ENCODE measurements around the gene TYMP. TPM values are rescaled to one million over a fixed set of nuclear protein-coding genes. Genes with fewer than 3 reads are reported as not detected.
"Not testable (repeated sequence)": the region's sequence is repeated elsewhere in the genome, so short reads cannot be mapped to it uniquely, and the experiment has no call there.

Gene TYMP
- total RNA-seq, 1 donor from 2014 or later = 2.1 TPM

- no peak for DNase-seq (ENCODE audit: low read depth)
Measured at GRCh38 chr22:50542416-50542927, 12.7 kb upstream of the TYMP start.

- DNase-seq (ENCODE audit: low read depth) = not testable (repeated sequence)
Measured at GRCh38 chr22:50541667-50542026, 11.8 kb upstream of the TYMP start.

- DNase-seq (ENCODE audit: low read depth) = no peak
Measured at GRCh38 chr22:50540381-50540780, 10.6 kb upstream of the TYMP start.

GRCh38 chr22:50537765-50538164 lies 8.0 kb upstream of the TYMP start:
- DNase-seq (ENCODE audit: low read depth) = no peak

GRCh38 chr22:50536226-50536625 lies 6.4 kb upstream of the TYMP start:
- no peak for DNase-seq (ENCODE audit: low read depth)

GRCh38 chr22:50535113-50535512 lies 5.3 kb upstream of the TYMP start:
- DNase-seq (ENCODE audit: low read depth) = no peak

- DNase-seq (ENCODE audit: low read depth) = not testable (repeated sequence)
Measured at GRCh38 chr22:50533856-50534711, 4.3 kb upstream of the TYMP start.

- DNase-seq (ENCODE audit: low read depth) = no peak
Measured at GRCh38 chr22:50532824-50533796, 3.3 kb upstream of the TYMP start.

GRCh38 chr22:50531962-50532674 lies 2.3 kb upstream of the TYMP start:
- DNase-seq (ENCODE audit: low read depth) = peak; percentile 53

- DNase-seq (ENCODE audit: low read depth) = no peak
Measured at GRCh38 chr22:50531546-50531961, 1.7 kb upstream of the TYMP start.

- peak; percentile 48 for DNase-seq (ENCODE audit: low read depth)
Measured at GRCh38 chr22:50530877-50531545, 1.2 kb upstream of the TYMP start.

- no peak for DNase-seq (ENCODE audit: low read depth)
Measured at GRCh38 chr22:50530580-50530876, 716 bp upstream of the TYMP start.

GRCh38 chr22:50529416-50529896 lies 356 bp downstream of the TYMP start:
- no peak for DNase-seq (ENCODE audit: low read depth)

- peak; percentile 54 for DNase-seq (ENCODE audit: low read depth)
Measured at GRCh38 chr22:50528682-50529415, 963 bp downstream of the TYMP start.

- DNase-seq (ENCODE audit: low read depth) = no peak
Measured at GRCh38 chr22:50527921-50528681, 1.7 kb downstream of the TYMP start.

- DNase-seq (ENCODE audit: low read depth) = no peak
Measured at GRCh38 chr22:50526834-50527801, 2.7 kb downstream of the TYMP start.

- DNase-seq (ENCODE audit: low read depth) = peak; percentile 75
Measured at GRCh38 chr22:50526108-50526833, 3.5 kb downstream of the TYMP start.

GRCh38 chr22:50525858-50526107 lies 4.0 kb downstream of the TYMP start:
- no peak for DNase-seq (ENCODE audit: low read depth)
